GM18519 (cell line): ENCODE results near the gene PDE6A.
"Not testable (repeated sequence)": the region's sequence is repeated elsewhere in the genome, so short reads cannot be mapped to it uniquely, and the experiment has no call there.

ENCODE experiments used
- ATAC-seq: cut with Tn5 transposase; IDR thresholded peaks from one replicate; pipeline ENCODE4 v1.9.1; 2021; ENCODE audit warnings: mild to moderate bottlenecking, moderate library complexity; ENCODE audit not compliant: unreplicated experiment, low FRiP score

Gene PDE6A

DNA sequence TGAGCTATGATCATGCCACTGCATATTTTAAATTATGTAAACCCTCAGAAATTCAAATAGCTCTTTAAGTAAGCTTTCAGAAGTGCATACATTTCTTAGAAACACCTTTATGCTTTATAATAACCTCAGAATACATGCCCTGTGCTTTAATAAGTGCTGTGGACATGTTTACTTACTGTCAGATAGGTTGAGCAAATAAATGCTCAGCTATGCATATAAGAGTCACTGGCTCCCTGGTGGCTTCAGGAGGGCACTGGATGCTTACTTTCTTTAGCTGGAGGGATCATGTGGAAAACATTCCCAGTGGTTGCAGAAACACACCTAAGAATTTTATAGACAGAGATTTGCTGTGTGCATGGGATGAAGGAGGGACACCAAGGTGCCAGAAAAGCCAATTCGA lies 74.4 kb downstream of the PDE6A start:
- no peak for ATAC-seq

DNA sequence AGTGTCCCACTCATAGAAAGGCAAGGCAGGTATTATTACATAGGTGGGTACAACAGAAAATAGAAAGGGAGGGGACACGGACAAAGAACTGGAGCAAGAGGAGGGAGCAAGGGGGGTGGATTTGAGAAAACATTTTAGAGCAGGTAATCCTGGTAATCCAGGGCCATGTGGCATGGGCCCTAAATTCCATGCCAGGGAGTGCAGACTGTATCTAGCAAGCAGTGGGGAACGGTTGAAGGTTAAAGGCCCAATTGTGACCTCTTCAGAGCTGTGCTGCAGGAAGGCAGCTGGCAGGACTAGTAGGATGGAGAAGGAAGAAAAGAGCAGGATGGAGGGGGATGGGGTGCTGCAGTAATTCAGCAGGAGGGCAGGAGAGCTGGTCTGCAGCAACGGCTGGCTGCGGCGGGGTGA lies 75.2 kb downstream of the PDE6A start:
- ATAC-seq = no peak

DNA sequence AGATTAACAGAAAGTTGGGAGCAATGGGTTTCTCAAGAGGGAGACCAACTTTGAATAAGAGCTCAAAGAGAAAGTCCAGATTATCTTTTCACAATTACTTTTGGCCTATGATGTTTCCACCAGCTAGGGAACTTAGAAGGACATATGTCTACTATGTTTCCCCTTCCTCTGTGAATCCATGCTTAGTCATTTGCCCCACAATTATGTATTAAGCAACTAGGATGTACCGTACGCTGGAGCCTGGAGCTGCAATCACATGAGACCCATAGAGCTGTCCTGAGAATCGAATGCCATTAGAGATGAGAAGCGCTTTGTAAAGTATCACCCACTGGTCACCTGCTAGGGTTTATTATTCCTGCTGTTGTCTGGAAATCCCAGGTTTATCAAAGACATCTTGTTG lies 78.8 kb downstream of the PDE6A start:
- no peak for ATAC-seq

DNA sequence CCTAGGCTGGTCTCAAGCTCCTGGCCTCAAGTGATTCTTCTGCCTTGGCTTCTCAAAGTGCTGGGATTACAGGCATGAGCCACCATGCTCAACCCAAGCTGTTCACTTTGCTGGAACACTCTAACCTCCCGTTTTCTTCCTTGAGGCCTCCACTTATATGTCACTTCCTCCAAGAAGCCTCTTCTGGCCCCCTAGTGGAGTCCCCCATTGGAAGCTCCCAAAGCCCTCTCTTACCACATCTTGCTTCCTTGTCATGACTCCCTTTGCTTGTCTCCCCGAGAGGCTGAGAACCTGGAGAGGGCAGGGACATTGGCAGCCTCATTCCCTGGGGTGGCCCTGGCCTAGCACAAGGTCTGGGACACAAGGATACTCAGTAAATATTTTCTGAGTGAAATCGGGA lies 80.8 kb downstream of the PDE6A start:
- no peak for ATAC-seq

DNA sequence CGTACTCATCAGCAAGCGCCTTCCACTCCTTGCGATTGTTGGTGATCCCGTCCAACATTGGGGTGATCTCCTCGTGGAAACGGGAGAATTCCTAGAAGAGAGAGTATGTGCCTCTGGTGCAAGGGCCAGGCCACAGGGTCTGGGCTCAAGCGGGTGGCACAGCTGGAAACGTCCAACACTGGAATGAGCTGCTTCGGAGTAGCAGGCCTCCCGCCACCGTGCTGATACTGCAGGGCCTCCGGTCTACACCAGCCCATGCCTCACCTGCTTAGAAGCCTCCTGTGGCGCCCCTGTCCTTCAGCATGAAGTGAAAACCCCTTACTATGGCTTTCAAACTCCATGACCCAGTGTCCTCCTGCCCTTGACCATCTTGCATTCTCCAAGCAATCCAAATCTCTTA lies 81.4 kb downstream of the PDE6A start:
- no peak for ATAC-seq

DNA sequence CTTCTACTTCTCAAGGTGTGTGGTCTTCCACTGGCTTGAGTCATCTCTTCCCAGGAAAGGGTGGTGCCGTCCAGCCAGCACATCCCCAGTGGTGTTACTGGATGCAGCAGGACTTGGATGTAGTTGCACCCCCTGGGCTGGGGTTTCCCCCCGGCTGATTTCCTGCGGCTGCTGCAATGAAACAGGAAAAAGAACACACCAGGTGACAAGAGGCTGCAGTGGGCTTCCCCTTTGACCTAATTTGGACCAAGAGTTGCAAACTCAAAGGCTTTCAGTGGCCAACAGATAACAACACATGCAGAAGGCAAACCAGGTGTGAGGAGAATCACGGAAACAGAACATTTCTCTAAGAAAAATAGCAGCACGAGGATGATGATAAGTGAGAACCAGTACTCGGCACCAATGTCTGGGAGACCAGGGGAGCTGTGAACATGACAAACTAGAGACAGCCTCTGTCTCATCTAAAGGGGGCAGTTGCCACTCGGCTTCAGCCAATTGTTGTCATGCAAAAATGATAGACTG lies 83.7 kb downstream of the PDE6A start:
- peak; percentile 66 for ATAC-seq

DNA sequence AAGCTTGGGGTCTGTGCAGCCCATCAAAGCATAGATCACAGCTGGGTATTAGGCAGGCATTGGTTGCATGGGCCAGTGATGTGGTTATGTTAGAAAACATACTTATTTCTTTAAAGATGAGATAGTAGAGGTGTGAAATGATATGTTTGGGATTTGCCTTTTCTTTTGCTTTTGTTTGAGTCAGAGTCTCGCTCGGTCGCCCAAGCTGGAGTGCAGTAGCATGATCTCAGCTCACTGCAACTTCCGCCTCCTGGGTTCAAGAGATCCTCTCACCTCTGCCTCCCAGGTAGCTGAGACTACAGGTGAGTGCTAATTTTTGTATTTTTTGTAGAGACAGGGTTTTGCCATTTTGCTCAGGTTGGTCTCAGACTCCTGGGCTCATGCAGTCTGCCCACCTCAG lies 84.8 kb downstream of the PDE6A start:
- no peak for ATAC-seq

DNA sequence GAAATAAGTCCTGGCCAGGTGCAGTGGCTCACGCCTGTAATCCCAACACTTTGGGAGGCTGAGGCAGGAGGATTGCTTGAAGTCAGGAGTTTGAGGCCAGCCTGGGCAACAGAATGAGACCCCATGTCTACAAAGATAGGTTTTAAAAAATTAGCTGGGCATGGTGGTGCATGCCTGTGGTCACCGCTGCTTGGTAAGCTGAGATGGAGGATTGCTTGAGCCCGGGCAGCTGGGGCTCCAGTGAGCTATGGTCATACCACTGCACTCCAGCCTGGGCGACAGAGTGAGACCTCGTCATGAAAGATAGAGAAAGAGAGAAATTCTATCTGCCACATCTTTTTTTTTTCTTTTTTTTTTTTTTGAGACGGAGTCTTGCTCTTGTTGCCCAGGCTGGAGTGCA lies 86.1 kb downstream of the PDE6A start:
- not testable (repeated sequence) for ATAC-seq

DNA sequence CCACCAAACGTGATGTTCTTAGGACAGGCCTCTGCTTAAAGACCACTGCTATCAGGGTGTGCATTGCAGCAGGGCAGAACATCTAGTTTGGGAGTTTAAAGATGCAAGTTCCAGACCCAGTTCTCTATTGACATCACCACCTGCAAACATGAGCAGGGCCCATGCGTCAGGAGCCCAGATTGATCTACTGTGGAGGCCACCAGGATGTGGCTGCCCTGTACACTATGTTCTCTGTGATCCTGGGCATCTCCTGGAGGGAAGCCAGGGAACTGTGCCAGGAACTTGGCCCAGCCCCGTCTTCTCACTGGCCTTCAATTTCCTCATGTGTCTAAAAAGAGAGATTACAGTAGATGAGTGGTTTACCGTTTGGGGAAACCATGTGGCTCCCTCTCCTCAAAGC lies 87.1 kb downstream of the PDE6A start:
- ATAC-seq = no peak

DNA sequence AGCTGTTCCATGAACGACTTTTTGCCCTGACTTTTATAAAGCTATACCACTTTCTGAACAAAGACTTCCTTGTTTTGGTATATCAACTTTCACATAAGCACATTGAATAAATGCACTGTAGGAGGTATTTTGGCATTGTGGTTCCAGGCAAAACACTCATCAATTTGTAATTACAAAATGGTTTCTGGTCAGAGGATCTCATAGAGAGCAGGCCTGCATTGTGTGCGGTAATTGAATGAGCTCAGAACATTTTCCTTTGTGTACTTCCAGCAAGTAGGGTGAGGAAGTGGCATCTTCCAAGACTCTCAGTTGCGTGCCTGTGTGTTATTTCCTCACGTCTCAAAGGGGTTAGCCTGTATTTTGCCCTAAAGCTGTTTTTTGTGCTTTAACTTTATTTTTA lies 89.2 kb downstream of the PDE6A start:
- no peak for ATAC-seq

DNA sequence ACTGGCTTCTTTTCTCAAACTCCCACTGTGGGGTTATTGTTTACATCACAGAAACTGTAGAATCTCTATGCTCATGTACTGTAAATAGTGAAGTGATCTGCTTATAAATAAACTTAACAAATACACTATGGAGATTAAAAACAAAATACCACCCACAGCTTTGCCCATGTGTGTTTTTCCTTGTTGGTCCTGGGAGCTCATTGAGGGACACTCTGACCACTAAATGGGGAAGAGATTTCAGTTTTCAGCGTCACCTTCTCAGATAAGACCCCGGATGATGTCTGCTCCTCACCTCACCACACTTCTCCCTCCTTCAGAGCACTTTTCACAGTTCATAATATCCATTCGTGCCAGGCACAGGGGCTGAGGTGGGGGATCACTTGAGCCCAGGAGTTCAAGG lies 89.7 kb downstream of the PDE6A start:
- no peak for ATAC-seq

DNA sequence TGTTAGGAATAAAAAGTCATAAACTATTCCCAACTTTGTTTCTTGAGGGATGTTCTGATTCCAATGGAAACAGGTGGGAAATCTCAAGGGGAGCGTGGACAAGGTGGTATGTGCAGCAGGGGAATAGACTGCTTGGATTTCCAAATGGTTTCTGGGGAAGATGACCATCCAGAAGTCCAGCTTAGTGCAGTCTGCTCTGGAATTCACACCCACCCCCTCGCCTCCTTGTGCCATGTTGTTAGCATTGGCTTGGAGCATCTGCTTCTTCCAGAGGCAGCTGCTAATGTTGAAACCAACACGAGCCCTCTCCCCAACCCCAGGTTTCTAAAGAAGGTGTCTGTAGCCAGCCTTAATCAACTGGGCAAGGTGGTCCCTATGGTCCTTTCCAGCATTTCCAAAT lies 90.9 kb downstream of the PDE6A start:
- no peak for ATAC-seq

DNA sequence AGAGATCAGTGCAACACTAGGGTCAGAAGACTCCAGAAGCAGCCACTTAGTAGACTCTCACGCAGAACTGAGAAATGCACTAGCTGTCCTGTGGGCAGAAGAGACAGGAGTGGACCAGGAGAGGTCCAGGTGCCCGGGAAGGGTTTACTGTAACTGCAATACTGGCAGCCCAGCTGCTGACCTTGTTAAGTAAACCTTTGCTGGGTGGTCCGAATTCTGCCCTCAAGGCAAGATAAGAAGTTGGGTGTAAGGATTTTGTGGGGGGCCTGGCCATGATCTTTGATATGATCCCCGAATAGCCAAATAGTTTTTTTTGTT lies 91.3 kb downstream of the PDE6A start:
- ATAC-seq = no peak

DNA sequence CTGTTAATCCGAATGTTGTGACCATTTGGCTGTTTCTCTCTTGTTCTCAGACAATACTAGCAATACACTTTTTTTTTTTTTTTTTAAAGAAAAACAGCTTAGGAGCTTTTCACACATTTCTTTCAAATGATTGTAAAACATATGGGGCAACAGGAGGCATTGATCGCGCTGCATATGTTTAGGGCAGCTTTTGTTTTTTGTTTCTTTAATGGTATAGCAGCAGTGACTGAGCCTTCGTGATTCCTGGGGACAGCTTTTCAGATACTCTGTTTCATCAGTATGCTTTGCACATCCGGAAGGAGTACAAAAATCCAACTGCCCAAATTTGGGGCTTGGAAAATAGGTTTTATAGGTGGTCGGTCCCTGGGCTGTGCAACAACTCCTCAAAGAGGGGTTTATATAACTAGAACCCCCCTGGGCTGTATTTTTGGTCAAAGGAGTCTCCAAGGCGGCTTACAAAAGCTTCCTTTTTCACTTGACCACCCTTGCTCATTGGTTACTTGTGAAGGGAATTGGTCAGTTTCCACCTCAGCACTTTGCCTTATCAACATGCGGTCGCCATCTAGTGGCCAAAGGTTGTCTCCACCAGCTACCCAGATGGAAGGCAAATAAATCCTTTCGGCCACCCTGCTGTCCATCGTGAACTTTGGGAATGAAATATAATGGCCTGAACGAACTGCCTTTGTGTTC lies 91.8 kb downstream of the PDE6A start:
- ATAC-seq = peak; percentile 63

DNA sequence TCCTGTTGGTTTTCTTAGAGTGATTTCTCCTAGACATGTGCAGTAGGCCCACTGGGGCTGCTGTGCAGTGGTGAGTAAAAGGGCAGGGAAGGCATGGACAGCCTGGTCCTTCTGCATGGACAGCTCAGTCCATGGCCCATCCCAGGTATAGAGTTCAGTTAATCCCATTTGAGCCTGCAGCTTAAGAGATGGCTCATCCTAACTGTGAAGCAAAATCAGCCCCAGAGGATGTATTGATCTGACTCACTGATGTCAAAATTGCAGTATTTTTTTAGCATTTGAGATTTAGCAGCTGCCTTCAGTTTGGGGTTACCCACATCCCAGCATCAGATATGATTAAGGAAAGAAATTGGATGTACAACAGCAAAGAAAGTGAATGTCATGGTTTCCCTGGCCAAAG lies 93.4 kb downstream of the PDE6A start:
- no peak for ATAC-seq

DNA sequence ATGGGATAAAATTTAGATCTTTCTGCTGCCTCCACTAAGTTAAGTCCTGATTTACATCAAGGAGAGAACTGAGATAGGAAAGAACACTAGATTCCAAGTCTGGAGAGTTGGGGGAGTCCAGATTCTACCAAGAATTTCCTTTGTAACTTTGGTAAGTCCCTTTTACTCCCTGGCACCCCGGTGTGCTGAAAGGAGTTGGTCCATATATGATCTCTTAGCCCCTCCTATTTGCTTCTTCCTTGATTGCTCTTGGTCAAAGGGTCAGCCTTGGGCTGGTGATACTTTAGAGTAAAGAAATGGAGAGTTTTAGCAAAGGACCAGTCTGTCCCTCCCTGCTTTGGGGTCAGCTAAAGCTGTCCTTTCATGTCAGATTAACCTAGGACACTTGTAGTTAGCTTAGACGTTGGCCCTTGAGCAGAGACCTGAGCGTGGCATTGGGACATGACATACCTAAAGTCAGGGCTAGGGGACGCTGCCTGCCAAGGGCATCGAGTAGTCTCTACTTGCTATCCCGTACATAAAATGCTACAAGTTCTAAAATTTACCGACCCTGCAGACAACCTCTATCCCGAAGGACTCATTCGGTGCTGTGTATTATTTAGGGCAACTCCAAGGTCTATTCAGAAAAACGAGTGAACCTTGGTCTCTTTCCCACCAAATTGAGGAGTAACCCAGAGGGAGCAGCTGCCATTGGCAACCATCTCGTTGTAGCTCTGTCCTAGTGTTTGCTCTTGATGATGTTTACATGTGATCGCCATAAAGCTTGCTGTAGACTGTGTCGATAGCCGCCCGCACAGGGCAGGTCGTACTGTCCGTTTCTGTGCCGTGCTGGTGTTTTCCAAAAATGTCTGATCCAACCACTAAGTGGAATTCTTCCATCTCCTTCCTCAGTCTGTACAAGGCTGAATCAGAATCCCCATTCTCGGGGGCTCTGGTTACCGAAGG lies 94.4 kb downstream of the PDE6A start:
- ATAC-seq = no peak

DNA sequence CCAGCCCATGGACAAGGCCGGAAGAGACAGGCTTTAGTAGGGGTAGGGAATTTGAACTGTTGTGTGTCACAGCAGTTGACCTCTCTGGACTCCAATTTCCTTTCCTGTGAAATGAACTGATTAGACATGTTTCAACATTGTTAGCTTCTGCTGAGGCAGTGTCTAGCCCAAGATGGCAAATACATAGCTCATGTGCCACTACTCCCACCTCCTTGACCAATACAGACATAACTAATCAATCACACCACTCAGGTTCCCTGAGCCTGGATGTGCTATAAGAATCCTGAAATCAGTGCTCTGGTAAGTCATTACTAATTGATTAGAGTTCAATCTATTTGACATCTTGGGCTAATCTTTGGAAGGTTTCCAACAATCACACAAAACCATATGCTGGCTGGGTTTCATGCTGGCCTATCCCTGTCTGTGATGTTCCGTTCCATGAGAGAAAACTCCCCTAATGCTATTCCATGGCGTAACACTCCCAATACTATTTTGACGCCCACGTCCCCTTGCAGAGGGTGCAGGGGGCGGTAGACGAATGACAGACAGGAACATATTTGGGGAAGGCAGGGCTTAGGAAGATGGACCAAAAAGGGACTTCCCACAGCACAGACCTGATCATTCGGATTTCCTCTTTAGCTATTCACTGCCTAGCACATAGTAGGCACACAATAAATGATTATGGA lies 95.2 kb downstream of the PDE6A start:
- ATAC-seq = no peak

DNA sequence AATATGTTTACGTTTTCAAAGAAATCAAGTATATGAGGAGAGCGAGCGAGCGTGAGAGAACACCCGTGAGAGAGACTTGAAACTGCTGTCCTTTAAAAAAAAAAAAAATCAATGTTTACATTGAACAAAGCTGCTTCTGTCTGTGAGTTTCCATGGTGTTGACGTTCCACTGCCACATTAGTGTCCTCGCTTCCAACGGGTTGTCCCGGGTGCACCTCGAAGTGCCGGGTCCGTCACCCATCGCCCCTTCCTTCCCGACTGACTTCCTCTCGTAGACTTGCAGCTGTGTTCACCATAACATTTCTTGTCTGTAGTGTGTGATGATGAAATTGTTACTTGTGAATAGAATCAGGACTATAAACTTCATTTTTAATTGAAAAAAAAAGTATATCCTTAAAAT lies 97.0 kb downstream of the PDE6A start:
- no peak for ATAC-seq

DNA sequence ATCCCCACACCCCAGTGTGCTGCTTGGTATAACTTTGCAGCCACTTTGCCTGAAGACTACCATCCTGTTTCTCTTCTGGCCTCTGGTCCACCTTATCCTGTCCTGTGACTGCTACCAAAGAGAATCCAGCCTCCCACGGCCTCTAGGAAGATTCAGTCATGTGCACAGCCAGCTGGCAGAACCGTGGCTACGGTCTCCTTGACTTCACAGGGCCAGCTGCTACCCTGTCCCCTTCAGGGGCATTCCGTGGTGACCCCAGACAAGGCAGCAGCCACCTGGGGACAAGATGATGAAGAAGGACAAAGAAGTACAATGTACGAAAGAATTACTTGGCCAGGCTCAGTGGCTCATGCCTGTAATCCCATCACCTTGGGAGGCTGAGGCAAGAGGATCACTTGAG lies 98.6 kb downstream of the PDE6A start:
- ATAC-seq = no peak

DNA sequence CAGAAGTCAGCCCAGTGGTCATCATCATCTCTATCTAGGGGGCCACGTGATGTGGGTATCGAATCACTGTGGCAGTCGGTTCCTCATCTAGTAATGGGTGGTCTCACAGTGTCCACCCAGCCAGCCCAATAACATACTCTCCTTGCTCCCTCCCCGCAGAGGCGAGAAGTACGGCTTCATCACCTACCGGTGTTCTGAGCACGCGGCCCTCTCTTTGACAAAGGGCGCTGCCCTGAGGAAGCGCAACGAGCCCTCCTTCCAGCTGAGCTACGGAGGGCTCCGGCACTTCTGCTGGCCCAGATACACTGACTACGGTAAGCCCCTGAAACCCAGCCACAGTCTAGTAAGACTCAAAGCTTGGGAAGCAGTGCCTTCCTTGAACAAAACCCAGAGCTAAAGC lies 99.0 kb downstream of the PDE6A start:
- no peak for ATAC-seq
